HepG2 (cell line): ENCODE data around the gene PPM1H. TPM values are rescaled to one million over a fixed set of nuclear protein-coding genes. Genes with fewer than 3 reads are reported as not detected.
A peak's percentile ranks its signal among the peaks of the same experiment; 100 is the strongest.

Experiments used
- ASH2L ChIP-seq: fragments of 300-600, 200-600 bp; sonication (generic); IDR thresholded peaks from 2 replicates; pipeline ENCODE4 v1.7.0; 2017; ENCODE audit warnings: low read depth, mild to moderate bottlenecking, moderate library complexity, mixed read lengths, low read length; ENCODE audit not compliant: insufficient read length
- FOXK1 ChIP-seq: sonication (generic); formaldehyde crosslinking; IDR thresholded peaks from 2 replicates; pipeline ENCODE4 v1.4.0; 2020; ENCODE audit warnings: low read depth, missing genetic modification reagents, borderline replicate concordance
- GATA4 ChIP-seq: sonication (generic); IDR thresholded peaks from 2 replicates; pipeline ENCODE4 v1.6.1; 2016; ENCODE audit warnings: antibody characterized with exemption, low read depth, borderline replicate concordance
- HDAC2 ChIP-seq: sonication (generic); formaldehyde crosslinking; IDR thresholded peaks from 2 replicates; pipeline ENCODE4 v1.4.0; 2020; ENCODE audit warnings: missing genetic modification reagents
- HOMEZ ChIP-seq: IDR thresholded peaks from 2 replicates; pipeline ENCODE4 v1.6.1; 2016; ENCODE audit warnings: low read depth
- MBD4 ChIP-seq: IDR thresholded peaks from 2 replicates; pipeline ENCODE4 v1.6.1; 2012; ENCODE audit warnings: low read length, inconsistent platforms, borderline replicate concordance
- MED8 ChIP-seq: sonication (generic); formaldehyde crosslinking; IDR thresholded peaks from 2 replicates; pipeline ENCODE4 v1.8.1; 2023; ENCODE audit warnings: mild to moderate bottlenecking, missing genetic modification reagents; ENCODE audit not compliant: insufficient replicate concordance
- MTF1 ChIP-seq: sonication (generic); formaldehyde crosslinking; IDR thresholded peaks from 2 replicates; pipeline ENCODE4 v1.5.0; 2020; ENCODE audit warnings: missing genetic modification reagents
- NFRKB ChIP-seq: fragments of 450-650 bp; IDR thresholded peaks from 2 replicates; pipeline ENCODE4 v1.6.1; 2017
- NR1H2 ChIP-seq: sonication (generic); formaldehyde crosslinking; IDR thresholded peaks from 2 replicates; pipeline ENCODE4 v1.8.1; 2022; ENCODE audit warnings: low read depth, missing genetic modification reagents, borderline replicate concordance
- PITX1 ChIP-seq: sonication (generic); formaldehyde crosslinking; IDR thresholded peaks from 2 replicates; pipeline ENCODE4 v1.5.1; 2020; ENCODE audit warnings: mild to moderate bottlenecking, missing genetic modification reagents
- SALL1 ChIP-seq: sonication (generic); formaldehyde crosslinking; IDR thresholded peaks from 2 replicates; pipeline ENCODE4 v1.8.0; 2022; ENCODE audit warnings: mild to moderate bottlenecking, missing genetic modification reagents
- TFDP1 ChIP-seq: IDR thresholded peaks from 2 replicates; pipeline ENCODE4 v1.6.1; 2016; ENCODE audit warnings: missing compliant biosample characterization, missing genetic modification reagents, borderline replicate concordance
- TSC22D2 ChIP-seq: sonication (generic); formaldehyde crosslinking; IDR thresholded peaks from 2 replicates; pipeline ENCODE4 v1.5.1; 2020; ENCODE audit warnings: missing genetic modification reagents, mild to moderate bottlenecking, borderline replicate concordance
- ZBED4 ChIP-seq: sonication (generic); formaldehyde crosslinking; IDR thresholded peaks from 2 replicates; pipeline ENCODE4 v1.4.0; 2020; ENCODE audit warnings: missing genetic modification reagents, borderline replicate concordance
- ZBTB38 ChIP-seq: sonication (generic); formaldehyde crosslinking; IDR thresholded peaks from 2 replicates; pipeline ENCODE4 v1.5.1; 2020; ENCODE audit warnings: mild to moderate bottlenecking, missing genetic modification reagents
- ZFAT ChIP-seq: sonication (generic); formaldehyde crosslinking; conservative IDR thresholded peaks from 2 replicates; pipeline ENCODE4 v1.8.1; 2023; ENCODE audit warnings: missing genetic modification reagents, inconsistent platforms
- ZNF331 ChIP-seq: sonication (generic); formaldehyde crosslinking; IDR thresholded peaks from 2 replicates; pipeline ENCODE4 v1.4.0; 2020; ENCODE audit warnings: missing genetic modification reagents
- ZNF414 ChIP-seq: sonication (generic); formaldehyde crosslinking; IDR thresholded peaks from 2 replicates; pipeline ENCODE4 v1.5.0; 2020; ENCODE audit warnings: missing genetic modification reagents
- ZNF569 ChIP-seq: sonication (generic); formaldehyde crosslinking; IDR thresholded peaks from 2 replicates; pipeline ENCODE4 v1.5.0; 2020; ENCODE audit warnings: mild to moderate bottlenecking, missing genetic modification reagents, moderate library complexity, borderline replicate concordance
- ZNF597 ChIP-seq: sonication (generic); formaldehyde crosslinking; IDR thresholded peaks from 2 replicates; pipeline ENCODE4 v1.5.0; 2020; ENCODE audit warnings: missing genetic modification reagents
- polyA plus RNA-seq, 8 experiments: library from polyadenylated mRNA; depleted of rRNA in 3 of 8; stranded (reverse) in 7 of 8; unstranded in 1 of 8; fragments of >200 nt; fragmentation: Illumina TruSeq in 4 of 8; extraction: Trizol in 4 of 8; gene quantifications; 2 replicates each; pipeline versions ENCODE4 v1.2.1 to v1.2.3, GENCODE V29; 2011 to 2016; ENCODE audit warnings: low read depth in 4 of 8, missing spikeins in 1 of 8, mixed read lengths in 1 of 8; ENCODE audit not compliant: insufficient read depth in 1 of 8
- total RNA-seq, 5 experiments: library from RNA; depleted of rRNA; stranded (reverse); fragments of >200 nt; fragmentation: Illumina TruSeq; extraction: Trizol; gene quantifications; 2 replicates each; pipeline ENCODE4 v1.2.3, GENCODE V29; 2016; ENCODE audit warnings: low read depth in 1 of 5

Gene PPM1H
- total and polyA plus RNA-seq, 2 of the 13 experiments (the other 11 are each of a cell fraction or from before 2014, with no cell fraction given) = 29.1 to 38.1 TPM

- TF ChIP-seq ZBED4 (no peak), TFDP1 (CRISPR knock-in tag) (peak; percentile 86), ZFAT (CRISPR knock-in tag) (no peak), FOXK1 (CRISPR knock-in tag) (no peak), NR1H2 (CRISPR knock-in tag) (no peak), ZBTB38 (CRISPR knock-in tag) (peak; percentile 57; the same call in 1 of the 2 replicates), ZNF597 (no peak), HDAC2 (CRISPR knock-in tag) (peak; percentile 10; the same call in 1 of the 2 replicates), HOMEZ (CRISPR knock-in tag) (no peak), PITX1 (CRISPR knock-in tag) (no peak), GATA4 (no peak), NFRKB (no peak), ZNF414 (0 out of 2 replicates have a peak, but pooled peaks have one; percentile 34), ZNF569 (CRISPR knock-in tag) (no peak), MBD4 (no peak), MED8 (peak; percentile 41), ASH2L (peak; percentile 81), TSC22D2 (CRISPR knock-in tag) (0 out of 2 replicates have a peak, but pooled peaks have one; percentile 49), SALL1 (CRISPR knock-in tag) (peak; percentile 70), MTF1 (CRISPR knock-in tag) (no peak), ZNF331 (CRISPR knock-in tag) (no peak; the same call in 1 of the 2 replicates)
These were observed 331.7 kb downstream of the PPM1H start (continued) for GRCh38 chr12:62603061-62603810.
